Measurements from ENCODE around the gene LRRK2. TPM values are rescaled to one million over a fixed set of nuclear protein-coding genes. Genes with fewer than 3 reads are reported as not detected.

Gene LRRK2
- total RNA-seq, 2 experiments from 2014 or later, result 5.9 to 28.4 TPM

GRCh38 chr12:40229690-40230651 lies 5.2 kb downstream of the LRRK2 start:
- no peaks in the 10 kb centered on the region for H3K9me2 ChIP-seq (ENCODE audit: insufficient read depth, low read length)
- peak overlapping the region; percentile 51 for H3K4me3 ChIP-seq (ENCODE audit: low read depth, low read length, poor library complexity, severe bottlenecking)
- TF ChIP-seq CTCF (conservative IDR thresholded peaks at IDR 0.05; ENCODE audit: low read length) (no peak), EZH2phosphoT487 (IDR thresholded peaks at IDR 0.05; ENCODE audit: borderline replicate concordance, low read depth, low read length) (no peak)
- BruUV-seq (replicated peaks), result no TSS peak
- H3K4me2 ChIP-seq (ENCODE audit: low read length), result peak overlapping the region; percentile 60
- H4K20me1 ChIP-seq (ENCODE audit: insufficient read depth, low read length), result no peaks in the 10 kb centered on the region
- CTCF ChIA-PET (ENCODE audit: unreplicated experiment), result interaction anchor here (0.9 kb wide), 1 partner anchor 11 kb away, joined by 3 read pairs; no protein-coding TSS in a partner anchor
- DNase-seq (ENCODE audit: low spot score), result peak; percentile 68
- H3K27ac ChIP-seq (ENCODE audit: low read depth, low read length, poor library complexity, severe bottlenecking), result peak overlapping the region; percentile 99
- H3K79me2 ChIP-seq (ENCODE audit: insufficient read depth, low read depth, low read length), result peaks cover 56% of the 10 kb centered on the region
- peak overlapping the region; percentile 29; the same call in 1 of the 2 replicates for H2AFZ ChIP-seq (ENCODE audit: low read length)
- intact Hi-C loops (cut with micrococcal nuclease; ENCODE audit: unreplicated experiment), result loop anchor here (5.0 to 10.0 kb wide), 3 partner anchors 183 to 1205 kb away; partner anchors contain the start of gene ABCD2
- H3K9me3 ChIP-seq (ENCODE audit: low read length), result peaks cover 5% of the 10 kb centered on the region; the same call in 1 of the 2 replicates
- peaks cover 29% of the 10 kb centered on the region for H3K36me3 ChIP-seq (ENCODE audit: insufficient read depth, low read length)
- POLR2A ChIA-PET, result interaction anchor here (0.6 to 8.0 kb wide), 22 partner anchors 9 to 1917 kb away, joined by 3 to 46 read pairs (median 6); no protein-coding TSS in a partner anchor
- peaks cover 83% of the 10 kb centered on the region for H3K4me1 ChIP-seq (ENCODE audit: insufficient read depth, low read length, poor library complexity, severe bottlenecking)

GRCh38 chr12:40232602-40233001 lies 7.8 kb downstream of the LRRK2 start:
- Histone ChIP-seq H3K27ac (ENCODE audit: low read depth, low read length, poor library complexity, severe bottlenecking) (peak overlapping the region; percentile 92), H3K9me3 (ENCODE audit: low read length) (peaks cover 2% of the 10 kb centered on the region; the same call in 1 of the 2 replicates), H3K4me1 (ENCODE audit: insufficient read depth, low read length, poor library complexity, severe bottlenecking) (peaks cover 65% of the 10 kb centered on the region), H3K4me3 (ENCODE audit: low read depth, low read length, poor library complexity, severe bottlenecking) (peak overlapping the region; percentile 46), H3K4me2 (ENCODE audit: low read length) (peak overlapping the region; percentile 67), H3K9me2 (ENCODE audit: insufficient read depth, low read length) (no peaks in the 10 kb centered on the region), H2AFZ (ENCODE audit: low read length) (no peak overlapping the region; the same call in 1 of the 2 replicates), H3K79me2 (ENCODE audit: insufficient read depth, low read depth, low read length) (peaks cover 39% of the 10 kb centered on the region), H4K20me1 (ENCODE audit: insufficient read depth, low read length) (no peaks in the 10 kb centered on the region), H3K36me3 (ENCODE audit: insufficient read depth, low read length) (peaks cover 52% of the 10 kb centered on the region)
- DNase-seq (ENCODE audit: low spot score), result peak; percentile 77
- TF ChIP-seq CTCF (conservative IDR thresholded peaks at IDR 0.05; ENCODE audit: low read length), result no peak
- TF ChIP-seq EZH2phosphoT487 (IDR thresholded peaks at IDR 0.05; ENCODE audit: borderline replicate concordance, low read depth, low read length), result no peak
- ChIA-PET CTCF (ENCODE audit: unreplicated experiment) (interaction anchor here (0.9 to 1.1 kb wide), 2 partner anchors 16 to 81 kb away, joined by 3 to 5 read pairs; no protein-coding TSS in a partner anchor), POLR2A (interaction anchor here (1.0 to 8.0 kb wide), 10 partner anchors 17 to 181 kb away, joined by 3 to 46 read pairs (median 4); no protein-coding TSS in a partner anchor)
- BruUV-seq (replicated peaks), result no TSS peak
- intact Hi-C loops (cut with micrococcal nuclease; ENCODE audit: unreplicated experiment), result loop anchor here (2.0 kb wide), 2 partner anchors 16 to 80 kb away; no protein-coding TSS in a partner anchor

Data from OCI-LY7 (cell line).